CD4-positive, alpha-beta T cell treated with Interleukin-6 for 4 hours (primary cell): Measurements from ENCODE around the gene THOP1.

Experiments
- DNase-seq: peaks from one replicate; pipeline ENCODE4 v3.0.0-alpha.2; 2020; ENCODE audit warnings: mixed read lengths

Gene THOP1

DNA sequence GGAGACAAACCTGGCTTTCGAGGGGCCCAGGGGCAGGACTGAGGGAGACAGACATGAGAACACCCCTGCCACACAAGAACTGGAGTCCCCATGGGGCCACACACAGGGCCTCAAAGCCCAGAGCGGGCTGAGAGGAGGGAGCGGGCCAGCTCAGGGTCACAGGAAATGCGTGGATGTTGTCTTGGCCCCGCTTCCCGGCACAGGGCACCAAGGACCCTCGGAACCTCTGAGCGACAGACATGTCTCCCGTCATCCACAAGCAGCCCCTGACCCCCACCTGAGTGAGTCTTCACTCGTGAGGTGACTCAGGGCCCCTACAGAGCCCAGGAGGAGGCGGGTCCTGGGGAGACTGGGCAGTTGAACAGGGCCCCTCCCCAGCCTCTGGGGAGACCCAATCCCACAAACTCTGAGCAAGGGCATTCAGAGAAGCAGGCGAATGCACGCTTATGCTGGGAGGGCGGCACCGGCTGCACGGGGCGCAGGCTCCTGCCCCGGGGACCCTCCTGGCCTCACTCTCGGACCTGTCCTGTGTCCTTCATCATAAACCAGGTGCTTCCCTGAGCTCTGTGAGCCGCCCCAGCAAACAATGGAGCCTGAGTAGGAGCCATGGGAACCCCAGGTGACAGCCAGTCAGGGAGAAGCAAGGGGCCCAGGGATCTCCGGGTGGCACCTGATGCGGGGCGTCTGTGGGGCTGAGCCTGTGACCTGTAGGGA, 22.4 kb upstream of the THOP1 start:
- DNase-seq: no peak

GRCh38 chr19:2763687-2764086, 21.6 kb upstream of the THOP1 start:
- no peak for DNase-seq

DNA sequence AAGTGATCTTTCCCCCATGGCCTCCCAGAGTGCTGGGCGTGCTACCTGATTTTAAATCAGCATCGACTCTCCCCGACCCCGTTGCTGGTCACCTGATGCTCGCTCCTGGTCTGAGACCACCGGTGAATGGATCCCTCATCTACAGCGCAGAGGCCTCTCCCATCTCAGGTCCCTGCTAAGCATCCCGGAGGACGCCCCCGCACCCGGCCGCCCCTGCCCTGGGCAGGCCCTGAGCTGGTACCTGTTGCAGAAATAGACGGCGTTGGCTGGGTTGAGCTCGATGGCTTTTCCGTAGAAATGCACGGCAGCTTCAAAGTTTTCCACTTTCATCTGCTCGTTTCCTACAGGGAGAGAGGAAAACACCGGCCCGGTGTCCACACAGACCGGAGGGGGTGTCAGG, 20.4 kb upstream of the THOP1 start:
- no peak for DNase-seq

- no peak for DNase-seq
These were observed 19.9 kb upstream of the THOP1 start for GRCh38 chr19:2765376-2765775.

DNA sequence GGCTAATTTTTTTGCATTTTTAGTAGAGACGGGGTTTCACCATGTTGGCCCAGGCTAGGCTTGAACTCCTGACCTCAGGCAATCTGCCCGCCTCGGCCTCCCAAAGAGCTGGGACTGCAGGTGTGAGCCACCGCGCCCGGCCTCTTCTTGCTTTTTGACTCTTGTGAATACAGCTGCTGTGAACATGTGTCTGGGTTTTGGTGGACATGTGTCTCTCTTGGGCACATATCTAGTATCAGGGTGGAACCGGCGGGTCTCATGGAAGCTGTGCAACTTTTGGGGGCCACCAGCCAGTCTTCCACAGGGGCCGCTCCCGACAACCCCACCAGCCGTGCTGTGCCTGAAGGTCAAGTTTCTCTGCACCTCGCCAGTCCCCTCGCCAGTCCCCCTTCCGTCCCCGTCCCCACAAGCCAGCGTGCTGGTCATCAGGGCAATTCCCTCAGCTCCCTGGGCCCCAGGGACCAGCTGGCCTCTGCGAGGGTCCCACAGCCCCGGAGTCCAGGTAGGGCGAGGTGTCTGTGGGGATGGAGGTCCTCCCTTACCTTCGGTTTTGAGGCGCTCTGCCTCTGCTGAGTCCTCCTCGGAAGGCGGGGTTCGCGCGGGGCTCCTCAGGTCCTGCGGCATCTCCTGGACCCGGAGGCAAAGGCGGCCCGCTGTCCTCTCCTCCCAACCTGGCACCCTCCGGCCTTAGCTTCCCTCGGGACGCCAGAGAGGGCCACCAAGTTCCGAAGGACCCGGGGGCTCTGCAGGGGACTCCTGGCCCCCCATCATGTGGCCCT, 18.5 kb upstream of the THOP1 start:
- no peak for DNase-seq

- no peak for DNase-seq
These were observed 17.6 kb upstream of the THOP1 start for GRCh38 chr19:2767688-2768087.

GRCh38 chr19:2768365-2769132, 16.8 kb upstream of the THOP1 start:
- no peak for DNase-seq

- no peak for DNase-seq
These were observed 16.1 kb upstream of the THOP1 start for GRCh38 chr19:2769218-2769617.

GRCh38 chr19:2770055-2771013, 15.0 kb upstream of the THOP1 start:
- DNase-seq: no peak

GRCh38 chr19:2771786-2772674, 13.3 kb upstream of the THOP1 start:
- no peak for DNase-seq

GRCh38 chr19:2774083-2774679, 11.1 kb upstream of the THOP1 start:
- DNase-seq: no peak

GRCh38 chr19:2774953-2775555, 10.2 kb upstream of the THOP1 start:
- no peak for DNase-seq

DNA sequence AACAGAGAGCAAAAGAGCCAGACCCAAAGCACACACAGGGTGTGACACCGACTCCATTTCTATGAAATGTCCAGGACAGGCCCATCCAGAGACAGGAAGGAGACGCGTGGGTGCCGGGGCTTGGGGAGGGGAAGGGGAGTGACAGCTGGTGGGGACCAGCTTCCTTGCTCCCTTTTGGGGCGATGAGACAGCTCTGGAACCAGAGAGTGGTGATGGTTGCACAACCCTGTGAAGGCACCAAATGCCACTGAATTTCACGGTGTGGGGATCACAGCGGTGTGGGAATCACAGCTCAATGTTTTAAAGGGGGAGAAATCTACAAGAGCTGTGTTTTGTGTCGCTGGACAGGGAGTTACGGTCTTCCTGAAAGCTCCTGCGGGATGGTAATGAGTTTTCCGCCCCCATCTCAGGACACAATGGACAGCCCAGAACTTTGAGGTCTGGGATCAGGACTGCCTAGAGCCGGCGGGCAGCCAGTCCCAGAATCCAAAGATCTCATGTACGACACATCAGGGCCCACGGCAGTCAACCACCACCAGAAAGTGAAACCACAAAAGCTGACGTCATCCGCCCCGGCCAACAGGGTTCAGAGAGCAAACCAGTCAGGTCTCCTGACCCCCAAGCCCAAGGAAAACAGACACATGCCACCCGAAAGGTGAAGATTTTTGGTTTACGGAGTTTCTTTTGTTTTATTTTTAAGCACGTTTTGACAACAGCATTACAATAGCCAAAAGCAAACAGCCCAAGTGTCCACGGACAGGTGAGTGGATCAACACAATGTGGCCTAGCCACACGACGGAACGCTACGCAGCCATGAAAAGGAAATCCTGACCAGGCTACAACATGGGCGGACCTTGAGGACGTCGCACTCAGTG, 9.5 kb upstream of the THOP1 start:
- DNase-seq: peak; percentile 79

DNA sequence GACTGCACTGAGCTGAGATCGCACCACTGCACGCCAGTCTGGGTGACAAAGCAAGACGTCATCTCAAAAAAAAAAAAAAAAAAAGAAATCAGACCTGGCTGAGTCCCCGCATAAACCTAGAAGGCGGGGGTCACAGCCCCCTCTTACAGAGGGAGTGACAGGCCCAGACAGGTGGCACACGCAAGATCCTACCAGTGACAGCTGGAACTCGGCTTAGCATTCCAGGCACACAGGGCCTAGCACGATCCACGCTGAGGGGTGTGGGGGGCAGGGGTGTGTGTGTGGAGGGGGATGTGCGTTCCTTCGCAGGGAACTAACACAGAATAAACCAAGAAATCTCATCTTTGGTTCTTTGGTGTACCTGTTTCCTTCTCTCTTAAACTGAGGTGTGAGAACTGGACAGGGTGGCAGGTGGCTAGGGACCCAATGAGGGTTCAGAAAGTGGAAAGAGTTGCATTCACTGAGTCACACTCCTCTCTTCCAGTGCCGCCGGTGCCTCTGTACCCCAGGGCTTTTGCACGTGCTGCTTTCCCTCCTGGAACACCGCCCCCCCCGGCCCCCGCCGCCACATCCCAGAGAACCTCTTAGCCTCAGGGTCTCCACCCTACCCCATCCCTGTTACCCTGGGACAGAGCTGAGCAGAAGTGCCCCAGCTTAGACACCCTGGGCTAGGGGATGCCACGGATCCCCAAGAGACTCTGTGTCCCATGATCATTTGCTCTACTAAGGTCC, 7.2 kb upstream of the THOP1 start:
- no peak for DNase-seq

DNA sequence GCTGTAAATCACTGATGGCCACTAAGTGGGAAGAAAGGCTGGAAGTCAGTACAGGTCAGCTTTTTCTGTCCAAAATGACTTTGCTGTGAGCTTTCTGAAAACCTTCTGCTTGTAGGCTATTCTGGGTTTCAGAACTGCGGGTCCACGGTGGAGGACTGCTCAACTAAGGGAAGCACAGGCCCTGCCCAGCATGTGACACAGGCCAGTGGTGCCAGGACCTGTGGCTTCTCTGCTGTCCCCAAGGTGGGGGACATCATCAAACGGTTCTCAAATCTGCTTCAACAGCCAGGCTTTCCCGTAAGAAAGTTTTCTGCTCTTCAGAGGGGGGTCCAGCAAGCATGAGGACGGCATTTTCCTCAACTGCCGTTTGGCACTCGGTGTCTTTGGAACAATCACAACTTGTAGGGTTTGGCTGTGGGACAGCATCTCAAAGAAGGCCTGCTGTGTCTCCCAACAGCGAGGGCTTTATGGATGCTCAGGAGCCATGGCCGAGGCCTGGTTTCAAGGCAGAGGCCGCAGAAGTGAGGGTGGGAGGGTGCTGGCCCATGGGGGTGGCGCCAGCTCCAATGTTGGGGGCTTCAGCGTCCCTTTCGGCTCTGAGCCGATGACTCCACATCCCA, 6.1 kb upstream of the THOP1 start:
- DNase-seq: no peak

DNA sequence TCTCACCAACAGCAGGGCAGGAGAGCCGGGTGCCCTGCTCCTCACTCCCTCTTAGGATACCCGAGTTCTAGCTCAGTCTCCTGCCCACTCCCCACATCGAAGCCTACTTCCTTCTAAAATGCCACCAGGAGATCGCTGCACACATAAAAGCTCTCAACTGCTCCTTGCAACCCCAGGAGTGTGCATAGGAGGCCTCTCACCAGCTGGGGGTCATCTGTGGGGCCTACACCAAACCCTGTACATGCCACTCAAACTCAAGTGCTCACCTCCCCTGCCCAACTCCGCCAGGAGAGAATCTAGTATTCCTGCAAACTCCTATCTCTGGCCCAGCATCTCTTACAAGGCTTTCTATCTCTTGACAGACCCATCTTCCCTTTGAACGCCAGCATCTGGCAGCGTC, 5.0 kb upstream of the THOP1 start:
- no peak for DNase-seq

- DNase-seq: no peak
These were observed 2.9 kb upstream of the THOP1 start for GRCh38 chr19:2782329-2782935.
